Subcutaneous adipose tissue (tissue), 4 donors: ENCODE results near the gene BTBD8. TPM values are rescaled to one million over a fixed set of nuclear protein-coding genes. Genes with fewer than 3 reads are reported as not detected.

Experiments used
- total RNA-seq, 4 donors: library from RNA; depleted of rRNA; stranded (reverse); fragments of >200 nt; gene quantifications; one replicate each; pipeline ENCODE4 v1.1.0, GENCODE V29; 2016
- TF ChIP-seq, protein P1 (sequence below): fragments of 450-650 bp; IDR thresholded peaks from one replicate; pipeline ENCODE4 v1.5.1; 2016; ENCODE audit warnings: low read depth, mild to moderate bottlenecking, control low read depth, antibody characterized with exemption, moderate library complexity

The BTBD8 gene
- total RNA-seq, 4 donors from 2014 or later = 6.4 to 14.1 (median 12.9) TPM

DNA sequence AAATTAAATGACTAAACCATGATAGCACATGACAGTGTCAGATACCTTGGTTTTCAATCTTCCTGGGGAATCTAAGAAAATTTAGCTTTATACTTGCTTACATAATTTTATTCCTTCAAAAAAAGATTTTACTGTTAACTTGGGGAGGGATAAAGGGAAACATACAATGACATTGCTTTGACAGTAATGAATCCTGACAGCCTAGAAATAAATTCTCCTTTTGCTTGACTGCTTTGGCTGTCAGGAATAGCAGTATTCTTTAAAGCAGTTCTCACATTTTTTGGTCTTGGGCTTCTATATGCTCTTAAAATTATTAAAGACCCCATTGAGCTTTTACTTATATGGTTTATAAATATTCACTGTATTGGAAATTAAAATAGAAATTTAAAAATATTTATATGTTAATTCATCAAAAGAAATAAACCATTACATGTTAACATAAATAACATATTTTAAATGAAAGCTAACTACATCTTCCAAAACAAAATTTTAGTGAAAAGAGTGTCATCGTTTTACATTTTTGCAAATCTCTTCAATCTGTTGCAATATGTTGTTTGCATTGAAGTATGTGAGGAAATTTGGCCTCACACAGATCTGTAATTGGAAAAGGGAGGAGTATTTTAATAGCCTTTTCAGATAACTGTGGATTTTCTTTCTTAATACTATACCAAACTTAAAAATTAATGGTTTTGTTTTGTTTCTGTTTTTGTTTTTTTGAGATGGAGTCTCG lies 34.2 kb upstream of the BTBD8 start:
- TF ChIP-seq, protein P1, sequence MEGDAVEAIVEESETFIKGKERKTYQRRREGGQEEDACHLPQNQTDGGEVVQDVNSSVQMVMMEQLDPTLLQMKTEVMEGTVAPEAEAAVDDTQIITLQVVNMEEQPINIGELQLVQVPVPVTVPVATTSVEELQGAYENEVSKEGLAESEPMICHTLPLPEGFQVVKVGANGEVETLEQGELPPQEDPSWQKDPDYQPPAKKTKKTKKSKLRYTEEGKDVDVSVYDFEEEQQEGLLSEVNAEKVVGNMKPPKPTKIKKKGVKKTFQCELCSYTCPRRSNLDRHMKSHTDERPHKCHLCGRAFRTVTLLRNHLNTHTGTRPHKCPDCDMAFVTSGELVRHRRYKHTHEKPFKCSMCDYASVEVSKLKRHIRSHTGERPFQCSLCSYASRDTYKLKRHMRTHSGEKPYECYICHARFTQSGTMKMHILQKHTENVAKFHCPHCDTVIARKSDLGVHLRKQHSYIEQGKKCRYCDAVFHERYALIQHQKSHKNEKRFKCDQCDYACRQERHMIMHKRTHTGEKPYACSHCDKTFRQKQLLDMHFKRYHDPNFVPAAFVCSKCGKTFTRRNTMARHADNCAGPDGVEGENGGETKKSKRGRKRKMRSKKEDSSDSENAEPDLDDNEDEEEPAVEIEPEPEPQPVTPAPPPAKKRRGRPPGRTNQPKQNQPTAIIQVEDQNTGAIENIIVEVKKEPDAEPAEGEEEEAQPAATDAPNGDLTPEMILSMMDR = no peak

DNA sequence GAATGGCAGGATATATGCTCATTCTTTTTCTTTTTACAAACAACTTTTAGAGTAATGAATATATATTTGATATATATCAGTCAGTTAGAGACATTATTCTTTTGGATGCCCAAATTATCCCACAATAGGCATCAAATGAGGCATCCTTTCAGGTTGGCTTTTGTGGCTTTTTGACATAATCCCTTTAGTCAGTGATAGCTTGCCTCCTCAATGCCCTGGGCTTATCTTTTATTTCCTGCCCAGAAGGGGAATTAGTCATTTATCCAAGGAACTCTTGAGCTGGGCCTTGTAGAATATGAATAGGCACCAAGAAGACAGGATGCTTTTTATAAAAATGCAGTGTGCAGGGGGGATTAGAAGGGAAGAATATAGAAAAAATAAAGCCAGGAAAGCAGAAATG lies 28.2 kb upstream of the BTBD8 start:
- TF ChIP-seq, protein P1 = no peak

DNA sequence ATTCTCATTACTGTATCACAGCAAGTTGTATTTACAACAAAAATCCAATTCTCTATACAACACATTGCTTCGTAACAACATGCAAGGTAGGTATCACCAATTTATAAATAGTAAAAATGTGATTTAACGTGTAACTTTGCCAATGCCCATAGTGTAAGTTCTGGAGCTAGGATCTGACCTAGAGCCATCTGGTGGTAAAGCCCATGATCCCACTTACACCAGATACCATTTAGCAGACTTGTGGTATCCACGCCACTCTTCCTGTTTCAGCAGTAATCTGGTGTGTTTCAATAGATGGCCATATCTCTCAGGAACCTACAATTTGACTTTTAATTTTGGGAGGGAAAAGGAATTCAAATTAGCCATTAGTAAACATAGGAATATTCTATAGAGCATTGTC lies 15.1 kb upstream of the BTBD8 start:
- TF ChIP-seq, protein P1 = no peak

DNA sequence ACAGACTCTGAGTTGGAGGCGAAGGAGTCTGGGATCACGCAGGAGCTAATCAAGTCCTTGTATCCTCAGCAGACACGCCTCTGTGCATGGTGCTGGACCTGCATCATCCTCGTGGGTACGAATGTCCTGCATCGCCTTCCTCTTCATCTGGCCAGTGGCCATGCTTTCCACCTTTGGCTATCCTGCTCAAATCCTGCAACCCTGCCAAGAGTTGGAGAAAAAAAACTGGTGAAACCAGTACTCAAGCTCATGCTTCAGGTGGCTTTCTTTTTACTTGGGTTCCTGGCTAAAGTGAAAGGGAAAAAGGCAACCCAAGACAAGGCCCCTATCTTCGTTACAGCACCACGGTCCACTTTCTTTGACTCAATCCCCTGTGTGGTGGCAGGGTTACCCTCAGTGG lies 13.8 kb upstream of the BTBD8 start:
- TF ChIP-seq, protein P1 = no peak

DNA sequence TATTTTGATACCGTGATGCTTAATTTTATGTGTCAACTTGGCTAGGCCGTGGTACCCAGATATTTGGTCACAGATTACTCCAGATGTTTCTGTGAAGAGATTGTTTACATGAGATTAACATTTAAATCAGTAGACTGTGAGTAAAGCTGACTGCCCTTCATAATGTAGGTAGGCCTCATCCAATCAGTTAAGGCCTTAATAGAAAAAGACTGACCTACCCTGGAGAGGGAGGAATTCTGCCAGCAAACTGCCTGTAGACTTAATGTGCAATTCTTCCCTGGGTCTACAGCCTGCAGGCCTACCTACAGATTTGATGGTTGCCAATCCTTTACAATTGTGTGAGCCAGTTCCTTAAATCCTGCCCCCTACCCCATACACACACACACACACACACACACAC lies 9.3 kb upstream of the BTBD8 start:
- TF ChIP-seq, protein P1 = no peak

DNA sequence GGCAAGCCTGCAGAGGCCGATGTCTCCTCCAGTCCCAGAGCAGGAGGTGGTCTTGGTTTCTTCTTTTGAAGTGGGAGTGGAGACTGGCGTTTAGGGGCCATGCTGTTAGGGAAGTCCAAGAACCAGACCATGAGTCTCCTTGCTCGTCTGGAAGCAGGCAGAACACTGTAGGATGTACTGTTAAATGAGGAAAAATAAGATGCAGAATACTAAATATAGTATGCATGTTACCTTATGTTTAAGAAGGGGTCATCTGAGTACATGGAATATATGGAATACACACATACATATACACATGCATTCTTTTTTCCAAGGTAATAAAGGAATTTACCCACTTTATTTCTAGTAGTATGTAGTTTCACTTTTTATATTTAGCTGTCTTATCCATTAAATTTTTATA lies 4.8 kb upstream of the BTBD8 start, which contains the start of gene SETSIP:
Gene SETSIP, minus strand, starts transcription at position 101 of the 400 bp plus-strand sequence. Its CDS starts 0 bp downstream, at position 101.
- TF ChIP-seq, protein P1 = no peak

DNA sequence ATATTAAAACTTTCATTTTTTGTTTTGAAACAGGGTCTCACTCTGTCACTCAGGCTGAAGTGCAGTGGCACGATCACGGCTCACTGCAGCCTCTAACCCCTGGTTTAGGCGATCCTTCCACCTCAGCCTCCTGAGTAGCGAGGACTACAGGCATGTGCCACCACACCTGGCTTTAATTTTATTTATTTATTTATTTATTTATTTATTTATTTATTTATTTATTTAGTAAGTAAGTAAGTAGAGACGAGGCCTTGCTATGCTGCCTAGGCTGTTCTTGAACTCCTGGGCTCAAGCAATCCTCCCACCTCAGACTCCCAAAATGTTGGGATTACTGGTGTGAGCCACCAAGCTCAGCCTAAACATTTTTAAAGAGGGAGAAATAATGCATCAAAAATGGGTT lies 3.8 kb upstream of the BTBD8 start:
- TF ChIP-seq, protein P1 = no peak
